GM13976 (cell line): ENCODE measurements around the gene LPP.

Experiments used
- DNase-seq: peaks from one replicate; pipeline ENCODE4 v3.0.0; 2012; ENCODE audit warnings: low spot score
- CTCF ChIP-seq: IDR thresholded peaks from 2 replicates; pipeline ENCODE4 v1.5.1; 2012; ENCODE audit warnings: borderline replicate concordance, mild to moderate bottlenecking; ENCODE audit not compliant: insufficient read depth; ENCODE audit errors: extremely low read depth, missing control alignments, control extremely low read depth
- in situ Hi-C: fragments of 300-500 bp; cut with MboI; formaldehyde crosslinking; loops from one replicate; pipeline ENCODE4 v1.12.0; 2022; ENCODE audit warnings: low sequenced_read_pairs, mixed read lengths, inconsistent platforms; ENCODE audit not compliant: unreplicated experiment

The LPP gene

GRCh38 chr3:188672840-188673239 lies 518.9 kb downstream of the LPP start:
- no peak for TF ChIP-seq CTCF
- DNase-seq = no peak
- in situ Hi-C loops = no loop called here

- in situ Hi-C loops = no loop called here
- DNase-seq = no peak
- no peak for TF ChIP-seq CTCF
These were observed 519.8 kb downstream of the LPP start for GRCh38 chr3:188673646-188674186.

DNA sequence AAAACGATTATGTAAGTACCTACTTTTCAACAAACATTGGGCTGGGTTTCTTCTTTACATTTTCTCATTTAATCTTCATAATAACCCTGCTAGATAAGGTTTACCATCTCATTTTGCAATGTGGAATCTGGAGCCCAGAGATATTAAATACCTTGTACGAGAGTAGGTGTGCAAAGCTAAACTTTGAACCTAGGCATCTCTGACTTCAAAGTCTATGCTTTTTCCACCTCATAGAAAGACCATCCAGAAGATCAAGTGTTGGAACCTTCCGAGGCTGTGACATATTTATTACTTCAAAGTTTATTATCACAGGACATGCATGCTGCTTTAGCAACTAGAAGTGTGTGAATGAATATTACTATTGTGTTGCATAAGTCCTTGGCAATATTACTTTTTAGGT lies 520.6 kb downstream of the LPP start:
- no peak for DNase-seq
- TF ChIP-seq CTCF = no peak
- in situ Hi-C loops = no loop called here

DNA sequence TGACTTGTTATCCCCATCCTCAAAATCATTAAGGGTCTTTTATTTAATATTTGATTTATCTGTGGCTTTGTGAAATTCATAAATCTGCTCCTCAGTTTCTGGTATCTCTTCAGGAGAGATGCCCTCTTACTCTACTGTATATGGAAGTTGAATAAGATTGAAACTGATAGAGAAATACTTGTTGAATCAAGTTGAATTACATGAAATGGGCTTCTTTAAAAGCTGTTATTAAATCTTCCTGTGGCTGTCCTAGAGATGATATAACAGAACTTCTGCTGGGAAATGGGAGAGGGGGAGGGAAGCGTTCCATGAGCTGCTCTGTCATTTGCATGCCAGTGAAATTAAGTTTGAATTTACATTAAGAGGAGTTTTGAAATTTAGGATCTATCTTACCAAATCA lies 523.4 kb downstream of the LPP start:
- no peak for DNase-seq
- in situ Hi-C loops = no loop called here
- TF ChIP-seq CTCF = no peak

DNA sequence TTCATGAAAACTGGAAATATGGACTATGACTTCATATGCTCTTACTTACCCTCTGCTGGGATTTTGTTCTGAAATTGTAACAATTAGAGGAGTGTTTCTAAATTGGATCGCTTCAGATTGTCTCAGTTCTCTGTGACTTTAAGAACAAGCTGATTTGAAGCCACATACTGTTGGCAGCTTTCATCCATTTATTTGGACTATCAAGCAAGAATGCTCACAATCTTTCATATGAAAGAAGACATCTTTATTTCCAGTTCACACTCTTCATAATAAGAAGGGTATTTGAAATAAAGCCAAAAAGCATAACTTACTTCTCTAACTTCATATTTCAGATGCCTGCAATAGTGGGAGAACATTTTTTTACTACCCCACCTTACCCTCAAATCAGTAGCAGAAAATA lies 526.2 kb downstream of the LPP start:
- no peak for DNase-seq
- in situ Hi-C loops = no loop called here
- TF ChIP-seq CTCF = no peak

DNA sequence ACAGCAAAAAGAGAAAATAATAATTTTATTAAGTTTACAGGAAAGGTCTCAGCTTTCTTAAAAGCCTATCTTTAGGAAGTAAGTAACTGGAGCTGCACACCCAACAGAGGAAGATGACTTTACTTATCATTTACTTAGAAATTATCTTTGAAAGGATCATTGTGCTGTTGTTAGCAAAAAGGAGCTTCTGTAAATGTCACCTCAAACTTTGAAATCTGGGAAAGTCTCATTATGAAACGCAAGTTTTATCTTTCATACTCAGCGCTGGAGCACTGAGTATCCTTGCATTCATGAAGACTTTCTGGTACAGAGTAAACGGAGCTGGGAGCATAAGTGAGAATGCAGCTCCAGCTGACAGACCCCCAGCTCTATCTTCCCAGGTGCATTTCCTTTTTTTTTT lies 526.6 kb downstream of the LPP start:
- in situ Hi-C loops = no loop called here
- TF ChIP-seq CTCF = no peak
- no peak for DNase-seq

GRCh38 chr3:188682316-188682715 lies 528.4 kb downstream of the LPP start:
- in situ Hi-C loops = no loop called here
- TF ChIP-seq CTCF = no peak
- no peak for DNase-seq
